ENCODE measurements around the gene JAKMIP3. TPM values are rescaled to one million over a fixed set of nuclear protein-coding genes. Genes with fewer than 3 reads are reported as not detected.

The JAKMIP3 gene
- total and polyA plus RNA-seq, 10 of the 15 experiments (the other 5 are each of a cell fraction or from before 2014, with no cell fraction given), result 0.01 TPM; not detected in 7

- TF ChIP-seq CTCF (IDR thresholded peaks at IDR 0.05 in 2 of 3, conservative IDR thresholded peaks at IDR 0.05 in 1 of 3; ENCODE audit: control insufficient read depth in 2 of 3, extremely low read depth in 1 of 3, insufficient read depth in 1 of 3, low read depth in 3 of 3, low read length in 3 of 3) (peak; percentile 74 to 93 (median 83)), ZZZ3 (IDR thresholded peaks at IDR 0.05; ENCODE audit: control insufficient read depth, insufficient read length, low read depth) (no peak)
Observed at GRCh38 chr10:132023092-132023811, 42.5 kb upstream of the JAKMIP3 start (continued).

- 1% methylated on average over 3 of the region's 3 CpGs for WGBS (ENCODE audit: insufficient coverage, insufficient replicate concordance, low lambda C conversion rate, missing lambda C conversion rate)
- POLR2A ChIA-PET, result no interaction called here
- H3K36me3 ChIP-seq (ENCODE audit: control insufficient read depth in 2 of 2, insufficient read depth in 2 of 2, low read length in 1 of 2), result no peaks in the 10 kb centered on the region
- no peaks in the 10 kb centered on the region for H3K9me3 ChIP-seq (replicated peaks; ENCODE audit: control insufficient read depth, insufficient read depth, low read length)
- H3K79me2 ChIP-seq (ENCODE audit: control insufficient read depth, insufficient read depth, low read length), result no peaks in the 10 kb centered on the region
- SMC1A ChIA-PET (ENCODE audit: uncharacterized antibody, unreplicated experiment), result no interaction called here
- no peak overlapping the region for H2AFZ ChIP-seq (ENCODE audit: control insufficient read depth, low read depth, low read length)
- in situ Hi-C loops (cut with MboI) (loop anchor here (10.0 kb wide), 1 partner anchor 1843 kb away; no protein-coding TSS in a partner anchor), intact Hi-C loops (cut with micrococcal nuclease; ENCODE audit: unreplicated experiment) (no loop called here)
- no peak overlapping the region for H3K4me2 ChIP-seq (ENCODE audit: control insufficient read depth, insufficient read depth)
- no peak overlapping the region for H3K4me3 ChIP-seq
- no peaks in the 10 kb centered on the region for H3K4me1 ChIP-seq (ENCODE audit: control insufficient read depth, insufficient read depth, low read length)
- ATAC-seq (no peak), FAIRE-seq (no peak), DNase-seq (ENCODE audit: low read depth, low spot score) (no peak)
- RAD21 ChIA-PET (ENCODE audit: unreplicated experiment), result no interaction called here
- H3K9ac ChIP-seq (ENCODE audit: control insufficient read depth, insufficient read depth, low read length), result no peak overlapping the region
- H4K20me1 ChIP-seq (ENCODE audit: control insufficient read depth, insufficient read depth), result no peaks in the 10 kb centered on the region
- BruUV-seq (replicated peaks), result no TSS peak
- H3K27ac ChIP-seq (ENCODE audit: control insufficient read depth, insufficient read depth), result no peak overlapping the region
- H3K27me3 ChIP-seq (replicated peaks in 1 of 2; ENCODE audit: control insufficient read depth in 2 of 2, insufficient read depth in 2 of 2, low read length in 1 of 2), result no peaks in the 10 kb centered on the region; a peak in 1 of 4 replicates
- CTCF ChIA-PET, result no interaction called here
- TF ChIP-seq SREBF2 (IDR thresholded peaks at IDR 0.05; ENCODE audit: low read length), result no peak
Observed at GRCh38 chr10:132027423-132027983, 38.2 kb upstream of the JAKMIP3 start.

All from GM12878 (cell line).